ENCODE results near the gene PACRG. TPM values are rescaled to one million over a fixed set of nuclear protein-coding genes. Genes with fewer than 3 reads are reported as not detected.

The PACRG gene
- total and polyA plus RNA-seq, 8 donors: 1.8 to 28.6 (median 3.2) TPM; not detected in 2

DNA sequence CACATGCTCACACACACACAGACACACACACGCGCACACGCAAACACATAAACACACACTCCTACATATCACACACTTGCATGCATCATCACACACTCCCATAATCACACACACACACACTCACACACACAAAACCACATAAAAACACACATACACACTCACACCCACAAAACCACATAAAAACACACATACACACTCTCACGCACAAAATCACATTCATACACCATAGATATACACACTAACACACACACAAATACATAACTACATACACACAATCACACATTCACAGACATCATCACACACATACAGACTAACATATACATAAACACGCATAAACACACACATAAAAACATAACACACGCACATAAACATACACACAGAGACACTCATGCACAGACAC lies 629.0 kb downstream of the PACRG start:
- Histone ChIP-seq H3K36me3 (no peaks in the 10 kb centered on the region), H3K27ac (no peak overlapping the region), H3K9me3 (no peaks in the 10 kb centered on the region), H3K4me1 (peaks cover 0 to 7% (median 0%) of the 10 kb centered on the region in 4 donors), H3K4me3 (no peak overlapping the region), H3K27me3 (no peaks in the 10 kb centered on the region)
- no peak for DNase-seq
- WGBS, 5 donors: 93 to 97% (median 95%) methylated on average over 6 of the region's 6 CpGs
- TF ChIP-seq, protein P1, sequence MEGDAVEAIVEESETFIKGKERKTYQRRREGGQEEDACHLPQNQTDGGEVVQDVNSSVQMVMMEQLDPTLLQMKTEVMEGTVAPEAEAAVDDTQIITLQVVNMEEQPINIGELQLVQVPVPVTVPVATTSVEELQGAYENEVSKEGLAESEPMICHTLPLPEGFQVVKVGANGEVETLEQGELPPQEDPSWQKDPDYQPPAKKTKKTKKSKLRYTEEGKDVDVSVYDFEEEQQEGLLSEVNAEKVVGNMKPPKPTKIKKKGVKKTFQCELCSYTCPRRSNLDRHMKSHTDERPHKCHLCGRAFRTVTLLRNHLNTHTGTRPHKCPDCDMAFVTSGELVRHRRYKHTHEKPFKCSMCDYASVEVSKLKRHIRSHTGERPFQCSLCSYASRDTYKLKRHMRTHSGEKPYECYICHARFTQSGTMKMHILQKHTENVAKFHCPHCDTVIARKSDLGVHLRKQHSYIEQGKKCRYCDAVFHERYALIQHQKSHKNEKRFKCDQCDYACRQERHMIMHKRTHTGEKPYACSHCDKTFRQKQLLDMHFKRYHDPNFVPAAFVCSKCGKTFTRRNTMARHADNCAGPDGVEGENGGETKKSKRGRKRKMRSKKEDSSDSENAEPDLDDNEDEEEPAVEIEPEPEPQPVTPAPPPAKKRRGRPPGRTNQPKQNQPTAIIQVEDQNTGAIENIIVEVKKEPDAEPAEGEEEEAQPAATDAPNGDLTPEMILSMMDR (IDR thresholded peaks at IDR 0.05): no peak
- TF ChIP-seq POLR2AphosphoS5 (IDR thresholded peaks at IDR 0.05): no peak
- no peak for TF ChIP-seq EP300 (IDR thresholded peaks at IDR 0.05)
- TF ChIP-seq POLR2A (IDR thresholded peaks at IDR 0.05): no peak
- intact Hi-C loops (cut with DNase I; ENCODE audit: low total_unique reads): no loop called here

DNA sequence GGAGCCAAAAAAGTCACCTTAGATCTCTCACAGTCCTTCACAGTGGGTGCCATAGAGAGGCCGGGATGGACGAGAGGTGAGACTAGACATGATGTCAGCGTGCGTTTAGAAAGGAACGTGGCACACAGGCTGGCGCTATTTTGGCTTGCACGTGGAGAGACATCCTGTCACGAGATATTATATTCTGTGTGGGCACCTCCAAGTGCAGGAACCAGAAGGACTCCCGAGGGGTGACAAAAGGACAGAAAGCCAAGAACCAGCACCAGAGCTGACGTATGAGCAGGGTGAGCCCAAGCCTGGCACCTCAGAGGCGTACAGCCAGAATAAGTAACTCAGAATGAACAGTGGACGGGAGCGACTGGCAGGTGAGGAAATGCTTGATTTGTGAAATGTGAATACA lies 636.9 kb downstream of the PACRG start:
- TF ChIP-seq EP300 (IDR thresholded peaks at IDR 0.05) (no peak), POLR2A (IDR thresholded peaks at IDR 0.05) (no peak), POLR2AphosphoS5 (IDR thresholded peaks at IDR 0.05) (no peak)
- TF ChIP-seq, protein P1 (IDR thresholded peaks at IDR 0.05): no peak
- no peaks in the 10 kb centered on the region for H3K36me3 ChIP-seq
- DNase-seq: no peak
- H3K27ac ChIP-seq: no peak overlapping the region
- H3K9me3 ChIP-seq: no peaks in the 10 kb centered on the region
- no peaks in the 10 kb centered on the region for H3K27me3 ChIP-seq
- 92 to 97% (median 95%) methylated on average over 13 of the region's 13 CpGs for WGBS, 5 donors
- intact Hi-C loops (cut with DNase I; ENCODE audit: low total_unique reads): no loop called here
- no peaks in the 10 kb centered on the region for H3K4me1 ChIP-seq
- H3K4me3 ChIP-seq: no peak overlapping the region

Small RNA genes within 50 kb of the gene (small RNA-seq; reads per million reads assigned to genes)
- gene AL031121.1 (0 to 0.07 (median 0) reads per million in 4 donors), gene AL590286.1 (0 reads per million in 4 donors)

Other genes starting within 250 kb of the PACRG start
- gene PRKN, start 208 bp upstream of the PACRG start, total RNA-seq: 10 to 100 TPM in 4 of 5 donors, 1 to 10 TPM in 1; 8.1 to 19.8 (median 17.0) TPM
- 1 to 10 TPM in 2 of 3 donors, under 1 TPM in 1; 0.68 to 2.0 (median 1.5) TPM for gene PRKN, start 208 bp upstream of the PACRG start, polyA plus RNA-seq

Measured in stomach (tissue), 9 donors.